Measurements from ENCODE around the gene ATOH8. TPM values are rescaled to one million over a fixed set of nuclear protein-coding genes. Genes with fewer than 3 reads are reported as not detected.

Gene ATOH8
- total and polyA plus RNA-seq, 2 experiments from 2014 or later = 12.7 to 50.1 TPM

GRCh38 chr2:85758361-85759256, 4.8 kb downstream of the ATOH8 start:
- Histone ChIP-seq H4K20me1 (ENCODE audit: insufficient read depth) (no peaks in the 10 kb centered on the region), H2AFZ (no peak overlapping the region)
- peak; percentile 58 for DNase-seq

GRCh38 chr2:85759257-85759613, 5.4 kb downstream of the ATOH8 start:
- Histone ChIP-seq H3K4me1 (ENCODE audit: insufficient read depth) (peaks cover 52% of the 10 kb centered on the region), H3K4me3 (no peak overlapping the region), H3K9me3 (ENCODE audit: low read depth) (no peaks in the 10 kb centered on the region), H3K36me3 (ENCODE audit: low read depth) (no peaks in the 10 kb centered on the region), H2AFZ (no peak overlapping the region), H3K9me2 (ENCODE audit: insufficient read depth) (no peaks in the 10 kb centered on the region), H3K27ac (no peak overlapping the region), H3K4me2 (ENCODE audit: unreplicated experiment) (no peak overlapping the region), H4K20me1 (ENCODE audit: insufficient read depth) (no peaks in the 10 kb centered on the region), H3K9ac (no peak overlapping the region; the same call in 1 of the 2 replicates), H3K79me2 (ENCODE audit: insufficient read depth) (peaks cover 100% of the 10 kb centered on the region), H3K27me3 (replicated peaks; ENCODE audit: insufficient read depth) (no peaks in the 10 kb centered on the region), H3F3A (ENCODE audit: insufficient read depth) (no peaks in the 10 kb centered on the region)
- DNase-seq = no peak
- 85 to 86% methylated on average over 5 of the region's 5 CpGs for WGBS, 2 experiments (ENCODE audit: low coverage in 1 of 2, low lambda C conversion rate in 2 of 2, missing lambda C conversion rate in 2 of 2)
- in situ Hi-C loops (cut with MboI) = no loop called here
- no peak for TF ChIP-seq EZH2 (IDR thresholded peaks at IDR 0.05; ENCODE audit: insufficient read depth, poor library complexity, severe bottlenecking)
- TF ChIP-seq EZH2phosphoT487 (IDR thresholded peaks at IDR 0.05; ENCODE audit: insufficient read depth, low read depth) = no peak

More at GRCh38 chr2:85758361-85759256, 4.8 kb downstream of the ATOH8 start:
- Histone ChIP-seq H3K9ac (peak overlapping the region; percentile 50), H3K9me3 (ENCODE audit: low read depth) (no peaks in the 10 kb centered on the region), H3K4me2 (ENCODE audit: unreplicated experiment) (peak overlapping the region; percentile 80), H3K4me3 (no peak overlapping the region), H3K27ac (peak overlapping the region; percentile 13; the same call in 1 of the 2 replicates), H3K79me2 (ENCODE audit: insufficient read depth) (peaks cover 94% of the 10 kb centered on the region), H3K36me3 (ENCODE audit: low read depth) (no peaks in the 10 kb centered on the region), H3K4me1 (ENCODE audit: insufficient read depth) (peaks cover 52% of the 10 kb centered on the region), H3K27me3 (replicated peaks; ENCODE audit: insufficient read depth) (no peaks in the 10 kb centered on the region), H3K9me2 (ENCODE audit: insufficient read depth) (no peaks in the 10 kb centered on the region), H3F3A (ENCODE audit: insufficient read depth) (no peaks in the 10 kb centered on the region)
- TF ChIP-seq EZH2 (IDR thresholded peaks at IDR 0.05; ENCODE audit: insufficient read depth, poor library complexity, severe bottlenecking) (no peak), EZH2phosphoT487 (IDR thresholded peaks at IDR 0.05; ENCODE audit: insufficient read depth, low read depth) (no peak)
- in situ Hi-C loops (cut with MboI) = no loop called here
- 40 to 48% methylated on average over 19 of the region's 19 CpGs for WGBS, 2 experiments (ENCODE audit: low coverage in 1 of 2, low lambda C conversion rate in 2 of 2, missing lambda C conversion rate in 2 of 2)

DNA sequence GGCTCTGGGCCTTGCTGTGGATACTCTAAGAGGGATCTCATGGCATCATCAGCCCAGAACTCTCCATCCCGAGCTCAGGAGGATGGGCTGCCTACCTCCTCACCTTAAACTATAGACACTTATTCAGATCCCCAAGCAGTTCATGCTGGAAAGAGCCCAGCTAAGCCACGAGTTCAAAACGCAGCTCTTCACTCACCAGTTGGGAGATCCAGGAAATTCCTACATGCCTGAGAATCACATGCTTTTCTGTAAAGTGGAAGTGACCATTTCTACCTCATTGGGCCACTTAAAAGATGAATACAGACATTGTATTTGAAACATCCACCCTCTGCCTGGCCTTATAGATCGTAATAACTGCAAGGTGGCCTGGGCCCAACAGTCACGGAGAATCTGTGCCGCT, 6.6 kb downstream of the ATOH8 start:
- H4K20me1 ChIP-seq (ENCODE audit: insufficient read depth) = no peaks in the 10 kb centered on the region

GRCh38 chr2:85760872-85761271, 7.1 kb downstream of the ATOH8 start:
- Histone ChIP-seq H2AFZ (no peak overlapping the region), H3K27ac (peak overlapping the region; percentile 32), H3K36me3 (ENCODE audit: low read depth) (no peaks in the 10 kb centered on the region), H3K4me3 (no peak overlapping the region), H3K79me2 (ENCODE audit: insufficient read depth) (peaks cover 98% of the 10 kb centered on the region), H3K27me3 (replicated peaks; ENCODE audit: insufficient read depth) (no peaks in the 10 kb centered on the region), H3K9me3 (ENCODE audit: low read depth) (no peaks in the 10 kb centered on the region), H3K9me2 (ENCODE audit: insufficient read depth) (no peaks in the 10 kb centered on the region), H3F3A (ENCODE audit: insufficient read depth) (no peaks in the 10 kb centered on the region), H3K4me1 (ENCODE audit: insufficient read depth) (peaks cover 52% of the 10 kb centered on the region), H4K20me1 (ENCODE audit: insufficient read depth) (no peaks in the 10 kb centered on the region), H3K4me2 (ENCODE audit: unreplicated experiment) (peak overlapping the region; percentile 15), H3K9ac (peak overlapping the region; percentile 35)
- in situ Hi-C loops (cut with MboI) = no loop called here
- DNase-seq = no peak
- 74 to 80% methylated on average over 7 to 8 of the region's 8 CpGs for WGBS, 2 experiments (ENCODE audit: low coverage in 1 of 2, low lambda C conversion rate in 2 of 2, missing lambda C conversion rate in 2 of 2)
- no peak for TF ChIP-seq EZH2phosphoT487 (IDR thresholded peaks at IDR 0.05; ENCODE audit: insufficient read depth, low read depth)
- TF ChIP-seq EZH2 (IDR thresholded peaks at IDR 0.05; ENCODE audit: insufficient read depth, poor library complexity, severe bottlenecking) = no peak

More for the DNA sequence above, 6.6 kb downstream of the ATOH8 start:
- H3K9me2 ChIP-seq (ENCODE audit: insufficient read depth) = no peaks in the 10 kb centered on the region
- H3F3A ChIP-seq (ENCODE audit: insufficient read depth) = no peaks in the 10 kb centered on the region
- peaks cover 52% of the 10 kb centered on the region for H3K4me1 ChIP-seq (ENCODE audit: insufficient read depth)
- H3K4me2 ChIP-seq (ENCODE audit: unreplicated experiment) = peak overlapping the region; percentile 15
- H3K27ac ChIP-seq = peak overlapping the region; percentile 32
- H3K9ac ChIP-seq = peak overlapping the region; percentile 35
- no peaks in the 10 kb centered on the region for H3K36me3 ChIP-seq (ENCODE audit: low read depth)
- H3K79me2 ChIP-seq (ENCODE audit: insufficient read depth) = peaks cover 100% of the 10 kb centered on the region
- H3K9me3 ChIP-seq (ENCODE audit: low read depth) = no peaks in the 10 kb centered on the region
- peak; percentile 80 for DNase-seq
- H3K4me3 ChIP-seq = no peak overlapping the region
- WGBS, 2 experiments (ENCODE audit: low coverage in 1 of 2, low lambda C conversion rate in 2 of 2, missing lambda C conversion rate in 2 of 2) = 47 to 54% methylated on average over 6 of the region's 6 CpGs
- H2AFZ ChIP-seq = no peak overlapping the region
- in situ Hi-C loops (cut with MboI) = no loop called here
- H3K27me3 ChIP-seq (replicated peaks; ENCODE audit: insufficient read depth) = no peaks in the 10 kb centered on the region
- TF ChIP-seq EZH2phosphoT487 (IDR thresholded peaks at IDR 0.05; ENCODE audit: insufficient read depth, low read depth) (no peak), EZH2 (IDR thresholded peaks at IDR 0.05; ENCODE audit: insufficient read depth, poor library complexity, severe bottlenecking) (no peak)

Data from GM23248 (cell line).